GM23338 (cell line): ENCODE data around the gene NOC3L. TPM values are rescaled to one million over a fixed set of nuclear protein-coding genes. Genes with fewer than 3 reads are reported as not detected.

Experiments
- ATAC-seq: fragments of 200-7000 bp; cut with Tn5 transposase; 3 replicates; pipeline ENCODE4 v1.9.1; 2020
- DNase-seq: peaks from one replicate; pipeline ENCODE4 v3.0.0-alpha.2; 2015; ENCODE audit warnings: low spot score
- H2AFZ ChIP-seq: fragments of 200-600 bp; sonication (generic); 2 replicates; pipeline ENCODE4 v1.8.0; 2016; ENCODE audit warnings: antibody characterized with exemption, mild to moderate bottlenecking, moderate library complexity
- H3F3A ChIP-seq: fragments of 200-600 bp; sonication (generic); replicated peaks from 2 replicates; pipeline ENCODE4 v1.8.0; 2017; ENCODE audit warnings: antibody characterized with exemption, mixed run types, low read depth
- H3K27ac ChIP-seq: fragments of 200-600 bp; sonication (generic); 2 replicates; pipeline ENCODE4 v1.6.1; 2016; ENCODE audit warnings: low read depth
- H3K27me3 ChIP-seq: fragments of 200-600 bp; sonication (generic); 2 replicates; pipeline ENCODE4 v1.8.0; 2016; ENCODE audit warnings: mild to moderate bottlenecking, mixed run types, moderate library complexity; ENCODE audit not compliant: insufficient read depth
- H3K36me3 ChIP-seq: fragments of 200-600 bp; sonication (generic); 2 replicates; pipeline ENCODE4 v1.8.0; 2016; ENCODE audit warnings: mild to moderate bottlenecking; ENCODE audit not compliant: insufficient read depth
- H3K4me1 ChIP-seq: fragments of 200-600 bp; sonication (generic); 2 replicates; pipeline ENCODE4 v1.8.0; 2016; ENCODE audit warnings: mild to moderate bottlenecking, moderate library complexity; ENCODE audit not compliant: insufficient read depth
- H3K4me2 ChIP-seq: fragments of 200-600 bp; sonication (generic); 2 replicates; pipeline ENCODE4 v1.7.1; 2017; ENCODE audit warnings: mixed run types
- H3K4me3 ChIP-seq: fragments of 200-600 bp; sonication (generic); 2 replicates; pipeline ENCODE4 v1.6.1; 2016; ENCODE audit warnings: mixed run types
- H3K79me2 ChIP-seq: fragments of 200-600 bp; sonication (generic); replicated peaks from 2 replicates; pipeline ENCODE4 v1.8.0; 2017; ENCODE audit warnings: mild to moderate bottlenecking; ENCODE audit not compliant: insufficient read depth
- H3K9me2 ChIP-seq: fragments of 200-600 bp; sonication (generic); 2 replicates; pipeline ENCODE4 v1.8.0; 2017; ENCODE audit not compliant: insufficient read depth
- H4K20me1 ChIP-seq: fragments of 200-600 bp; sonication (generic); replicated peaks from 2 replicates; pipeline ENCODE4 v1.8.0; 2017; ENCODE audit warnings: mild to moderate bottlenecking; ENCODE audit not compliant: insufficient read depth
- H3K27ac Mint-ChIP-seq: 2 replicates; pipeline ENCODE4 v1.8.0; 2020; ENCODE audit warnings: inconsistent platforms, mild to moderate bottlenecking, moderate library complexity, mixed read lengths
- H3K27me3 Mint-ChIP-seq: 3 replicates; pipeline ENCODE4 v1.8.0; 2022; ENCODE audit warnings: low read depth, mild to moderate bottlenecking, moderate library complexity, mixed read lengths, inconsistent platforms; ENCODE audit not compliant: insufficient read depth, poor library complexity
- H3K36me3 Mint-ChIP-seq: 3 replicates; pipeline ENCODE4 v1.8.0; 2021; ENCODE audit warnings: low read depth, mild to moderate bottlenecking, inconsistent platforms, moderate library complexity, mixed read lengths
- H3K4me1 Mint-ChIP-seq: 3 replicates; pipeline ENCODE4 v1.8.0; 2020; ENCODE audit warnings: mild to moderate bottlenecking, inconsistent platforms, mixed read lengths
- H3K4me3 Mint-ChIP-seq: 3 replicates; pipeline ENCODE4 v1.8.0; 2021; ENCODE audit warnings: moderate library complexity, mild to moderate bottlenecking, inconsistent platforms, mixed read lengths
- H3K9me3 Mint-ChIP-seq: 3 replicates; pipeline ENCODE4 v1.8.0; 2020; ENCODE audit warnings: moderate library complexity, mild to moderate bottlenecking, inconsistent platforms, mixed read lengths
- CREB1 ChIP-seq: fragments of 250-450 bp; sonication (Bioruptor Pico); IDR thresholded peaks from 2 replicates; pipeline ENCODE4 v1.5.0; 2020; ENCODE audit warnings: low read depth, mild to moderate bottlenecking, moderate library complexity
- CTCF ChIP-seq, 2 experiments: fragments of 200-600 bp in 1 of 2; sonication (generic) in 1 of 2; conservative IDR thresholded peaks; 2 replicates each; pipeline versions ENCODE4 v1.5.1 to v1.6.1; 2016 to 2017; ENCODE audit warnings: antibody characterized with exemption in 2 of 2, low read depth in 2 of 2, mild to moderate bottlenecking in 2 of 2, moderate library complexity in 1 of 2
- ETS1 ChIP-seq: IDR thresholded peaks from 2 replicates; pipeline ENCODE4 v1.6.1; 2016; ENCODE audit warnings: antibody characterized with exemption
- EZH2 ChIP-seq: fragments of 200-600 bp; sonication (generic); IDR thresholded peaks from one replicate; pipeline ENCODE4 v1.8.0; 2017; ENCODE audit warnings: antibody characterized with exemption, mild to moderate bottlenecking, low read depth; ENCODE audit not compliant: unreplicated experiment
- EZH2phosphoT487 ChIP-seq: fragments of 200-600 bp; sonication (generic); IDR thresholded peaks from one replicate; pipeline ENCODE4 v1.8.1; 2018; ENCODE audit warnings: antibody characterized with exemption; ENCODE audit not compliant: unreplicated experiment
- JUNB ChIP-seq: IDR thresholded peaks from one replicate; pipeline ENCODE4 v1.6.1; 2016; ENCODE audit warnings: antibody characterized with exemption; ENCODE audit not compliant: unreplicated experiment
- NANOG ChIP-seq: IDR thresholded peaks from 2 replicates; pipeline ENCODE4 v1.6.1; 2016; ENCODE audit warnings: antibody characterized with exemption, borderline replicate concordance
- POLR2AphosphoS5 ChIP-seq: IDR thresholded peaks from 2 replicates; pipeline ENCODE4 v1.6.1; 2016; ENCODE audit warnings: antibody characterized with exemption, low read depth
- STAT1 ChIP-seq: IDR thresholded peaks from one replicate; pipeline ENCODE4 v1.6.1; 2016; ENCODE audit warnings: antibody characterized with exemption; ENCODE audit not compliant: unreplicated experiment
- ZNF114 ChIP-seq: fragments of 250-450 bp; sonication (Bioruptor Pico); IDR thresholded peaks from 2 replicates; pipeline ENCODE4 v1.5.0; 2020; ENCODE audit warnings: mild to moderate bottlenecking, moderate library complexity
- ZNF331 ChIP-seq: fragments of 250-450 bp; sonication (Bioruptor Pico); IDR thresholded peaks from 2 replicates; pipeline ENCODE4 v1.5.0; 2020; ENCODE audit warnings: low read depth, mild to moderate bottlenecking, moderate library complexity
- ZNF462 ChIP-seq: fragments of 250-450 bp; sonication (Bioruptor Pico); IDR thresholded peaks from 2 replicates; pipeline ENCODE4 v1.5.0; 2020; ENCODE audit warnings: mild to moderate bottlenecking, moderate library complexity
- polyA plus RNA-seq: library from polyadenylated mRNA; unstranded; fragments of >200 nt; fragmentation: Nextera tagmentation; extraction: Ambion mirVana; gene quantifications from 2 replicates; pipeline ENCODE4 v1.2.1, GENCODE V29; 2016
- total RNA-seq: library from RNA; depleted of rRNA; stranded (reverse); fragments of >200 nt; shearing (Covaris generic); gene quantifications from 2 replicates; pipeline ENCODE4 v1.2.3, GENCODE V29; 2014
- TF ChIP-seq, protein P1 (sequence below): IDR thresholded peaks from one replicate; pipeline ENCODE4 v1.6.1; 2018; ENCODE audit warnings: antibody characterized with exemption; ENCODE audit not compliant: unreplicated experiment

NOC3L gene
- total and polyA plus RNA-seq, 2 experiments from 2014 or later = 43.1 to 62.1 TPM

GRCh38 chr10:94353336-94353735 lies 9.4 kb downstream of the NOC3L start:
- no peaks in the 10 kb centered on the region for H3K27me3 Mint-ChIP-seq
- no peak for DNase-seq
- no peak overlapping the region for H3K4me3 Mint-ChIP-seq
- H3K79me2 ChIP-seq = peaks cover 2% of the 10 kb centered on the region; the same call in 1 of the 2 replicates
- no peaks in the 10 kb centered on the region for H3K9me2 ChIP-seq
- TF ChIP-seq, protein P1, sequence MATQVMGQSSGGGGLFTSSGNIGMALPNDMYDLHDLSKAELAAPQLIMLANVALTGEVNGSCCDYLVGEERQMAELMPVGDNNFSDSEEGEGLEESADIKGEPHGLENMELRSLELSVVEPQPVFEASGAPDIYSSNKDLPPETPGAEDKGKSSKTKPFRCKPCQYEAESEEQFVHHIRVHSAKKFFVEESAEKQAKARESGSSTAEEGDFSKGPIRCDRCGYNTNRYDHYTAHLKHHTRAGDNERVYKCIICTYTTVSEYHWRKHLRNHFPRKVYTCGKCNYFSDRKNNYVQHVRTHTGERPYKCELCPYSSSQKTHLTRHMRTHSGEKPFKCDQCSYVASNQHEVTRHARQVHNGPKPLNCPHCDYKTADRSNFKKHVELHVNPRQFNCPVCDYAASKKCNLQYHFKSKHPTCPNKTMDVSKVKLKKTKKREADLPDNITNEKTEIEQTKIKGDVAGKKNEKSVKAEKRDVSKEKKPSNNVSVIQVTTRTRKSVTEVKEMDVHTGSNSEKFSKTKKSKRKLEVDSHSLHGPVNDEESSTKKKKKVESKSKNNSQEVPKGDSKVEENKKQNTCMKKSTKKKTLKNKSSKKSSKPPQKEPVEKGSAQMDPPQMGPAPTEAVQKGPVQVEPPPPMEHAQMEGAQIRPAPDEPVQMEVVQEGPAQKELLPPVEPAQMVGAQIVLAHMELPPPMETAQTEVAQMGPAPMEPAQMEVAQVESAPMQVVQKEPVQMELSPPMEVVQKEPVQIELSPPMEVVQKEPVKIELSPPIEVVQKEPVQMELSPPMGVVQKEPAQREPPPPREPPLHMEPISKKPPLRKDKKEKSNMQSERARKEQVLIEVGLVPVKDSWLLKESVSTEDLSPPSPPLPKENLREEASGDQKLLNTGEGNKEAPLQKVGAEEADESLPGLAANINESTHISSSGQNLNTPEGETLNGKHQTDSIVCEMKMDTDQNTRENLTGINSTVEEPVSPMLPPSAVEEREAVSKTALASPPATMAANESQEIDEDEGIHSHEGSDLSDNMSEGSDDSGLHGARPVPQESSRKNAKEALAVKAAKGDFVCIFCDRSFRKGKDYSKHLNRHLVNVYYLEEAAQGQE = no peak
- no peak for TF ChIP-seq ZNF114 (CRISPR knock-in tag)
- TF ChIP-seq ZNF462 (CRISPR knock-in tag) = no peak
- no peak for TF ChIP-seq ZNF331
- no peak for TF ChIP-seq ETS1
- no peak for TF ChIP-seq CTCF (conservative IDR thresholded peaks at IDR 0.05; ENCODE audit: low read depth in 2 of 2)
- no peak for TF ChIP-seq STAT1
- TF ChIP-seq NANOG = no peak
- no peak for TF ChIP-seq EZH2
- TF ChIP-seq CREB1 (CRISPR knock-in tag) = no peak
- no peak for TF ChIP-seq JUNB
- no peak for TF ChIP-seq POLR2AphosphoS5
- TF ChIP-seq EZH2phosphoT487 = no peak
- H3K27ac ChIP-seq = no peak overlapping the region
- H3K36me3 ChIP-seq = peaks cover 57% of the 10 kb centered on the region
- H3K36me3 Mint-ChIP-seq = peaks cover 72% of the 10 kb centered on the region
- no peaks in the 10 kb centered on the region for H3K4me1 Mint-ChIP-seq
- peaks cover 10% of the 10 kb centered on the region for H4K20me1 ChIP-seq
- ATAC-seq = no peak
- no peaks in the 10 kb centered on the region for H3K27me3 ChIP-seq
- H3K4me2 ChIP-seq = no peak overlapping the region
- H3K4me1 ChIP-seq = no peaks in the 10 kb centered on the region
- H3K27ac Mint-ChIP-seq = no peak overlapping the region
- H3K4me3 ChIP-seq = no peak overlapping the region
- H3F3A ChIP-seq = no peaks in the 10 kb centered on the region
- H2AFZ ChIP-seq = no peak overlapping the region
- H3K9me3 Mint-ChIP-seq = no peaks in the 10 kb centered on the region
